ENCODE results near the gene TRIP10. TPM values are rescaled to one million over a fixed set of nuclear protein-coding genes. Genes with fewer than 3 reads are reported as not detected.
"Not testable (repeated sequence)": the region's sequence is repeated elsewhere in the genome, so short reads cannot be mapped to it uniquely, and the experiment has no call there.

Gene TRIP10
- total and polyA plus RNA-seq, 2 donors (not counting 1 experiment from before 2014, with no cell fraction given) = 32.3 to 35.3 TPM

DNA sequence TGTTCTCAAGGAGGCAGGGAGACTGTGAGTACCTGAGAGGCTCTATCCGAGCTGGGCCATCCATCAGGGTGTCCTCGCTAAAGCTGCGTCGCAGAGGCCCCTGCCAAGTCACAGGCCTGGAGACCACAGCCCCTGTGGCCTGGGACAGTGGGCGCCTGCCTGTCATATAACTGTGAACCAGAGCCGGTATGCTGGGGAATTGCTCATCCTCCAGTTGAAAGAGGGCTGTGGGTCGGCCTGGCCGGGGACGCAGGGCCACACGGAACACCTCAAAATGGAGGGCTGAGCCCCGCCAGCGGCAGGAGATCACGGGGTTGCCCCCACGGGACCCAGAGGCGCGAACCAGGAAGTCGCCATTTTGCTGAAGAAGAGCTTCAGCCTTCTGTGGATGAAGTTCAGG, 21.1 kb downstream of the TRIP10 start:
- DNase-seq (ENCODE audit: low read depth in 2 of 2) = no peak

DNA sequence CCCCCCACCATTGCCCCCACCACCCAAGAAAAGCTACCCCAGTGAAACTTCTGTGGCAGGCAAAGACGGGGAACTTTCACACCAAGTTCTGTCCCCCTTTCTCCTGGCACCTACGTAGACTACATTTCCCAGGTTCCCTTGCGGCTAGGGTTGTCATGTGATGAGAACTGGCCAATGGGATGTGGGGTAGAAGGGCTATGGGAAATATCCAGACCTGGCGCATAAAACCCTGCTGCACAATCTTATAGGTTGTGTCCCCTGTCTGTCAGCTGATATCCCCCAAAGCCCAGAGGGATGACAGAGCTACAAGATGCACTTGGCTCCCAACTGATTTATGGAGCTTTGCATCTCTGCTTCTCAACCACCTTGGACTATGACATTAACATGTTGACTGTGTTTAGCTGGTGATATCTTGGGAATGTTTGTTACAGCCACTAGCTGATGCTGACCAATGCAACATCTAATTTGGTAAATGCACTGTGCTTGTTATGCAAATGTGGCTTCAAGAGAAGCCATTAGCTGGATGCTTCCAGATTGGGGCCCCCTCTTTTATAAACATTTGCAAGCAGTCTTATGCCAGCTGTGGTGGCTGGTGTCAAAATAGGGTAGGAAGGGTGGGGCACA, 21.7 kb downstream of the TRIP10 start:
- H4K20me1 ChIP-seq (ENCODE audit: control insufficient read depth, extremely low read depth, insufficient read depth, low read length) = no peaks in the 10 kb centered on the region
- H2AFZ ChIP-seq (ENCODE audit: low read length) = no peak overlapping the region
- TF ChIP-seq, protein P1, sequence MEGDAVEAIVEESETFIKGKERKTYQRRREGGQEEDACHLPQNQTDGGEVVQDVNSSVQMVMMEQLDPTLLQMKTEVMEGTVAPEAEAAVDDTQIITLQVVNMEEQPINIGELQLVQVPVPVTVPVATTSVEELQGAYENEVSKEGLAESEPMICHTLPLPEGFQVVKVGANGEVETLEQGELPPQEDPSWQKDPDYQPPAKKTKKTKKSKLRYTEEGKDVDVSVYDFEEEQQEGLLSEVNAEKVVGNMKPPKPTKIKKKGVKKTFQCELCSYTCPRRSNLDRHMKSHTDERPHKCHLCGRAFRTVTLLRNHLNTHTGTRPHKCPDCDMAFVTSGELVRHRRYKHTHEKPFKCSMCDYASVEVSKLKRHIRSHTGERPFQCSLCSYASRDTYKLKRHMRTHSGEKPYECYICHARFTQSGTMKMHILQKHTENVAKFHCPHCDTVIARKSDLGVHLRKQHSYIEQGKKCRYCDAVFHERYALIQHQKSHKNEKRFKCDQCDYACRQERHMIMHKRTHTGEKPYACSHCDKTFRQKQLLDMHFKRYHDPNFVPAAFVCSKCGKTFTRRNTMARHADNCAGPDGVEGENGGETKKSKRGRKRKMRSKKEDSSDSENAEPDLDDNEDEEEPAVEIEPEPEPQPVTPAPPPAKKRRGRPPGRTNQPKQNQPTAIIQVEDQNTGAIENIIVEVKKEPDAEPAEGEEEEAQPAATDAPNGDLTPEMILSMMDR (conservative IDR thresholded peaks at IDR 0.05 in 1 of 2, IDR thresholded peaks at IDR 0.05 in 1 of 2; ENCODE audit: low read depth in 1 of 2, low read length in 2 of 2) = no peak
- no peak for TF ChIP-seq EZH2 (IDR thresholded peaks at IDR 0.05; ENCODE audit: low read length, missing control alignments)
- no peak overlapping the region for H3K4me3 ChIP-seq (replicated peaks in 1 of 4; ENCODE audit: control extremely low read depth in 1 of 4, insufficient read depth in 1 of 4, low read depth in 3 of 4, low read length in 4 of 4)
- peak in 1 of 2 donors; percentile 11 for DNase-seq (ENCODE audit: low read depth in 2 of 2)
- H3K36me3 ChIP-seq (ENCODE audit: control insufficient read depth, insufficient read depth, low read length) = no peaks in the 10 kb centered on the region
- H3K27ac ChIP-seq (ENCODE audit: insufficient read depth, low read length) = no peak overlapping the region
- no peaks in the 10 kb centered on the region for H3K27me3 ChIP-seq (ENCODE audit: control insufficient read depth, insufficient read depth, low read length)
- no peaks in the 10 kb centered on the region for H3K9me3 ChIP-seq (ENCODE audit: control insufficient read depth, insufficient read depth, low read depth, low read length)
- H3K4me2 ChIP-seq (ENCODE audit: extremely low read depth, insufficient read depth, low read length) = no peak overlapping the region
- H3K79me2 ChIP-seq (ENCODE audit: control insufficient read depth, insufficient read depth, low read length) = no peaks in the 10 kb centered on the region
- H3K9ac ChIP-seq (ENCODE audit: insufficient read depth, low read length) = no peak overlapping the region
- H3K4me1 ChIP-seq (ENCODE audit: control insufficient read depth, extremely low read depth, insufficient read depth, low read length) = no peaks in the 10 kb centered on the region

More for the DNA sequence above, 21.1 kb downstream of the TRIP10 start:
- no peak overlapping the region for H3K4me2 ChIP-seq (ENCODE audit: extremely low read depth, insufficient read depth, low read length)
- no peaks in the 10 kb centered on the region for H3K79me2 ChIP-seq (ENCODE audit: control insufficient read depth, insufficient read depth, low read length)
- no peak overlapping the region for H3K9ac ChIP-seq (ENCODE audit: insufficient read depth, low read length)
- H4K20me1 ChIP-seq (ENCODE audit: control insufficient read depth, extremely low read depth, insufficient read depth, low read length) = no peaks in the 10 kb centered on the region
- no peak for TF ChIP-seq EZH2 (IDR thresholded peaks at IDR 0.05; ENCODE audit: low read length, missing control alignments)
- TF ChIP-seq, protein P1 (conservative IDR thresholded peaks at IDR 0.05 in 1 of 2, IDR thresholded peaks at IDR 0.05 in 1 of 2; ENCODE audit: low read depth in 1 of 2, low read length in 2 of 2) = no peak
- H3K9me3 ChIP-seq (ENCODE audit: control insufficient read depth, insufficient read depth, low read depth, low read length) = no peaks in the 10 kb centered on the region
- H3K4me3 ChIP-seq (replicated peaks in 1 of 4; ENCODE audit: control extremely low read depth in 1 of 4, insufficient read depth in 1 of 4, low read depth in 3 of 4, low read length in 4 of 4) = no peak overlapping the region
- no peaks in the 10 kb centered on the region for H3K27me3 ChIP-seq (ENCODE audit: control insufficient read depth, insufficient read depth, low read length)
- H2AFZ ChIP-seq (ENCODE audit: low read length) = no peak overlapping the region
- H3K4me1 ChIP-seq (ENCODE audit: control insufficient read depth, extremely low read depth, insufficient read depth, low read length) = no peaks in the 10 kb centered on the region
- H3K36me3 ChIP-seq (ENCODE audit: control insufficient read depth, insufficient read depth, low read length) = no peaks in the 10 kb centered on the region
- H3K27ac ChIP-seq (ENCODE audit: insufficient read depth, low read length) = no peak overlapping the region

DNA sequence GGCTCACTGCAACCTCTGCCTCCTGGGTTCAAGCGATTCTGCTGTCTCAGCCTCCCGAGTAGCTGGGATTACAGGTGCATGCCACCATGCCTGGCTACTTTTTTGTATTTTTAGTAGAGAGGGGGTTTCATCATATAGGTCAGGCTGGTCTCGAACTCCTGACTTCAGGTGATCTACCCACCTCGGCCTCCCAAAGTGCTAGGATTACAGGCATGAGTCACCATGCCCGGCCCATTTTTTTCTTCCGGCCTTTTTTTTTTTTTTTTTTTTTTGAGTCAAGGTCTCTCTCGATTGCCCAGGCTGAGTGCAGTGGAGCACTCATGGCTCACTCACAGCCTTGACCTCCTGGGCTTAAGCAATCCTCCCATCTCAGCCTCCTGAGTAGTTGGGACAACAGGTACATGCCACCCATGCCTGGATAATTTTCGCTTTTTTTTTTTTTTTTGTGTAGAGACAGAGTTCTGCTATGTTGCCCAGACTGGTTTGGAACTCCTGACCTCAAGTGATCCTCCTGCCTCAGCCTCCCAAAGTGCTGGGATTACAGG, 22.8 kb downstream of the TRIP10 start:
- not testable (repeated sequence) for H2AFZ ChIP-seq (ENCODE audit: low read length); H3K79me2 ChIP-seq (ENCODE audit: control insufficient read depth, insufficient read depth, low read length); H3K9ac ChIP-seq (ENCODE audit: insufficient read depth, low read length); H3K36me3 ChIP-seq (ENCODE audit: control insufficient read depth, insufficient read depth, low read length); H3K4me3 ChIP-seq (replicated peaks in 1 of 4; ENCODE audit: control extremely low read depth in 1 of 4, insufficient read depth in 1 of 4, low read depth in 3 of 4, low read length in 4 of 4); H3K27ac ChIP-seq (ENCODE audit: insufficient read depth, low read length); H3K27me3 ChIP-seq (ENCODE audit: control insufficient read depth, insufficient read depth, low read length); DNase-seq (ENCODE audit: low read depth in 2 of 2); H3K4me2 ChIP-seq (ENCODE audit: extremely low read depth, insufficient read depth, low read length); H3K9me3 ChIP-seq (ENCODE audit: control insufficient read depth, insufficient read depth, low read depth, low read length); H3K4me1 ChIP-seq (ENCODE audit: control insufficient read depth, extremely low read depth, insufficient read depth, low read length); H4K20me1 ChIP-seq (ENCODE audit: control insufficient read depth, extremely low read depth, insufficient read depth, low read length)

Data from fibroblast of lung (primary cell).